H9 (cell line): ENCODE measurements around the gene MLLT11. TPM values are rescaled to one million over a fixed set of nuclear protein-coding genes. Genes with fewer than 3 reads are reported as not detected.
A peak's percentile ranks its signal among the peaks of the same experiment; 100 is the strongest.

Experiments
- DNase-seq: peaks from one replicate; pipeline ENCODE4 v3.0.0-alpha.2; 2017
- H2AFZ ChIP-seq: one replicate; pipeline ENCODE4 v1.6.1; 2013; ENCODE audit warnings: mild to moderate bottlenecking, low read length, control low read depth, moderate library complexity
- H2AK5ac ChIP-seq: 2 replicates; pipeline ENCODE4 v1.6.1; 2013; ENCODE audit warnings: low read length, control low read depth, mixed read lengths; ENCODE audit not compliant: insufficient read length
- H2BK120ac ChIP-seq: one replicate; pipeline ENCODE4 v1.6.1; 2013; ENCODE audit warnings: low read depth, mild to moderate bottlenecking, low read length, control low read depth, inconsistent platforms; ENCODE audit not compliant: poor library complexity, severe bottlenecking
- H2BK12ac ChIP-seq: 2 replicates; pipeline ENCODE4 v1.6.1; 2013; ENCODE audit warnings: low read length, control low read depth, mixed read lengths, low read depth; ENCODE audit not compliant: insufficient read length
- H2BK15ac ChIP-seq: 2 replicates; pipeline ENCODE4 v1.6.1; 2013; ENCODE audit warnings: low read depth, low read length, control low read depth
- H2BK20ac ChIP-seq: one replicate; pipeline ENCODE4 v1.6.1; 2013; ENCODE audit warnings: low read depth, mild to moderate bottlenecking, low read length, control low read depth, inconsistent platforms; ENCODE audit not compliant: poor library complexity, severe bottlenecking
- H2BK5ac ChIP-seq: 2 replicates; pipeline ENCODE4 v1.6.1; 2013; ENCODE audit warnings: low read length, control low read depth, mixed read lengths; ENCODE audit not compliant: insufficient read length
- H3K14ac ChIP-seq: 2 replicates; pipeline ENCODE4 v1.6.1; 2013; ENCODE audit warnings: low read length, control low read depth; ENCODE audit not compliant: insufficient read depth
- H3K18ac ChIP-seq: 2 replicates; pipeline ENCODE4 v1.6.1; 2013; ENCODE audit warnings: low read depth, mild to moderate bottlenecking, mixed read lengths, low read length, control low read depth; ENCODE audit not compliant: insufficient read length
- H3K23ac ChIP-seq: 2 replicates; pipeline ENCODE4 v1.6.1; 2013; ENCODE audit warnings: low read length, control low read depth, mixed read lengths, low read depth; ENCODE audit not compliant: insufficient read length
- H3K23me2 ChIP-seq: 2 replicates; pipeline ENCODE4 v1.6.1; 2013; ENCODE audit warnings: low read depth, mild to moderate bottlenecking, mixed read lengths, low read length, control low read depth; ENCODE audit not compliant: insufficient read length, poor library complexity, severe bottlenecking
- H3K27ac ChIP-seq: 2 replicates; pipeline ENCODE4 v1.5.1; 2013; ENCODE audit warnings: low read length, control low read depth, mixed read lengths, low read depth; ENCODE audit not compliant: insufficient read length
- H3K27me3 ChIP-seq: 2 replicates; pipeline ENCODE4 v1.6.1; 2013; ENCODE audit warnings: low read length, control low read depth, inconsistent platforms; ENCODE audit not compliant: insufficient read depth
- H3K4ac ChIP-seq: 2 replicates; pipeline ENCODE4 v1.6.1; 2013; ENCODE audit warnings: low read depth, mild to moderate bottlenecking, control low read depth, inconsistent platforms, low read length, moderate library complexity
- H3K4me1 ChIP-seq: 2 replicates; pipeline ENCODE4 v1.6.1; 2013; ENCODE audit warnings: low read length, control low read depth, inconsistent platforms; ENCODE audit not compliant: insufficient read depth
- H3K4me2 ChIP-seq: 2 replicates; pipeline ENCODE4 v1.6.1; 2013; ENCODE audit warnings: low read length, control low read depth, mixed read lengths; ENCODE audit not compliant: insufficient read length, insufficient read depth
- H3K56ac ChIP-seq: 2 replicates; pipeline ENCODE4 v1.6.1; 2013; ENCODE audit warnings: low read depth, mild to moderate bottlenecking, mixed read lengths, low read length, control low read depth; ENCODE audit not compliant: insufficient read length
- H3K79me1 ChIP-seq: 2 replicates; pipeline ENCODE4 v1.6.1; 2013; ENCODE audit warnings: low read depth, mild to moderate bottlenecking, moderate library complexity, low read length, control low read depth, inconsistent platforms; ENCODE audit not compliant: insufficient read depth, poor library complexity, severe bottlenecking
- H3K79me2 ChIP-seq: 2 replicates; pipeline ENCODE4 v1.6.1; 2013; ENCODE audit warnings: low read length, control low read depth, inconsistent platforms; ENCODE audit not compliant: insufficient read depth
- H3K9ac ChIP-seq: 2 replicates; pipeline ENCODE4 v1.6.1; 2013; ENCODE audit warnings: low read length, control low read depth, mixed read lengths; ENCODE audit not compliant: insufficient read length; ENCODE audit errors: extremely low read depth
- H3K9me3 ChIP-seq: one replicate; pipeline ENCODE4 v1.6.1; 2013; ENCODE audit warnings: low read depth, low read length, inconsistent platforms; ENCODE audit not compliant: control insufficient read depth
- H3T11ph ChIP-seq: one replicate; pipeline ENCODE4 v1.6.1; 2013; ENCODE audit warnings: mild to moderate bottlenecking, low read length, control low read depth, inconsistent platforms
- H4K20me1 ChIP-seq: one replicate; pipeline ENCODE4 v1.6.1; 2013; ENCODE audit not compliant: control insufficient read depth, insufficient read length, insufficient read depth
- H4K5ac ChIP-seq: 2 replicates; pipeline ENCODE4 v1.6.1; 2013; ENCODE audit warnings: low read depth, mild to moderate bottlenecking, mixed read lengths, low read length, control low read depth; ENCODE audit not compliant: insufficient read length
- H4K8ac ChIP-seq: replicated peaks from 2 replicates; pipeline ENCODE4 v1.6.1; 2013; ENCODE audit warnings: low read length, control low read depth, mixed read lengths, low read depth; ENCODE audit not compliant: insufficient read length
- H4K91ac ChIP-seq: 2 replicates; pipeline ENCODE4 v1.6.1; 2013; ENCODE audit warnings: low read depth, mild to moderate bottlenecking, moderate library complexity, mixed read lengths, low read length, control low read depth; ENCODE audit not compliant: insufficient read length
- H3K27ac Mint-ChIP-seq, 3 experiments: 2 replicates in 2 of 3; 3 replicates in 1 of 3; pipeline ENCODE4 v1.8.0; 2020 to 2021; ENCODE audit warnings: mixed read lengths in 3 of 3, mild to moderate bottlenecking in 1 of 3, moderate library complexity in 1 of 3
- H3K27me3 Mint-ChIP-seq: 2 replicates; pipeline ENCODE4 v1.8.0; 2021; ENCODE audit warnings: low read depth, mild to moderate bottlenecking, moderate library complexity, mixed read lengths
- H3K36me3 Mint-ChIP-seq, 3 experiments: 2 replicates in 2 of 3; 3 replicates in 1 of 3; pipeline ENCODE4 v1.8.0; 2020 to 2021; ENCODE audit warnings: low read depth in 3 of 3, mixed read lengths in 3 of 3; ENCODE audit not compliant: insufficient read depth in 1 of 3
- H3K4me1 Mint-ChIP-seq, 2 experiments: 2 replicates each; pipeline ENCODE4 v1.8.0; 2020; ENCODE audit warnings: mixed read lengths in 2 of 2
- H3K4me3 Mint-ChIP-seq, 2 experiments: 2 replicates in 1 of 2; 3 replicates in 1 of 2; pipeline ENCODE4 v1.8.0; 2020 to 2021; ENCODE audit warnings: mild to moderate bottlenecking in 2 of 2, mixed read lengths in 2 of 2, moderate library complexity in 1 of 2
- H3K9me3 Mint-ChIP-seq, 2 experiments: 2 replicates in 1 of 2; 3 replicates in 1 of 2; pipeline ENCODE4 v1.8.0; 2020; ENCODE audit warnings: mild to moderate bottlenecking in 2 of 2, mixed read lengths in 2 of 2, moderate library complexity in 1 of 2
- WGBS: extraction: QIAGEN DNeasy Blood & Tissue Kit; methylation state at CpG from one replicate; pipeline ENCODE4 v1.1.7; 2013; ENCODE audit warnings: missing lambda C conversion rate, low lambda C conversion rate, mixed read lengths; ENCODE audit not compliant: insufficient read length; ENCODE audit errors: extremely low coverage; 5-methylcytosine and 5-hydroxymethylcytosine counted together
- total RNA-seq: library from RNA; stranded (reverse); gene quantifications from 2 replicates; pipeline ENCODE4 v1.2.1, GENCODE V29; 2021
- TF ChIP-seq, protein P1 (sequence below): fragments of 200-600 bp; sonication (generic); conservative IDR thresholded peaks from 3 replicates; pipeline ENCODE4 v1.8.0; 2021; ENCODE audit warnings: antibody characterized with exemption, mild to moderate bottlenecking

MLLT11 gene
- total RNA-seq, 1 experiment from 2014 or later, result 13.2 TPM

DNA sequence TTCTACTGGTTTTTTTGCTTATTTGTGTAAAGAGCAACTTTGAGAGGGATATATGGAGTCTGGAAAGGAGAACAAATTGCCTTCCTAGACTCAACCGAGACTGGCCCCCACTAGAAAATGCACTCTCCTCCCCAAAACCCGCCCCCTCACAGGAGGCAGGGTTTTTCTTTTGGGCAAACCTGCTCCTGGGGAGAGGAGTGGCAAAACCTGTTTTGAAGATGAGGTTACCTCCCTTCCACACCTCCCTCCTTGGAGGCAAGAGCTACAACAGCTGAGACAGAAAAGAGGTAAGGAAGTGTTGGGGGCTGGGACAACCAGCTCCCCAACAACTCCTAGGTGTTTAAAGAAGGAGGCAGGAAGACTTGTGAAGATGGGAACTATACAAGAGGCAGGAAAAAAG, 23.8 kb upstream of the MLLT11 start, which contains the start of gene BNIPL:
TSS of gene BNIPL (plus strand) at position 231 of the 400 bp plus-strand sequence. CDS start at position 371, 140 bp downstream.
- Histone ChIP-seq H4K91ac (no peak within 1 kb of the TSS), H4K8ac (no peak within 1 kb of the TSS), H2BK20ac (no peak within 1 kb of the TSS), H2AK5ac (no peak within 1 kb of the TSS), H3K9me3 (no peaks in the 10 kb centered on the region), H3K14ac (no peak within 1 kb of the TSS), H3K18ac (no peak within 1 kb of the TSS), H3K27me3 (no peaks in the 10 kb centered on the region), H3K23me2 (no peaks in the 10 kb centered on the region), H2BK5ac (no peak within 1 kb of the TSS), H3K4ac (no peak within 1 kb of the TSS), H2BK12ac (no peak within 1 kb of the TSS), H4K5ac (no peak within 1 kb of the TSS), H3K79me1 (no peaks in the 10 kb centered on the region), H4K20me1 (no peaks in the 10 kb centered on the region), H2AFZ (no peak within 1 kb of the TSS), H2BK120ac (no peak within 1 kb of the TSS), H3T11ph (no peak within 1 kb of the TSS), H2BK15ac (no peak within 1 kb of the TSS; the same call in 1 of the 2 replicates), H3K4me1 (no peaks in the 10 kb centered on the region; the same call in 1 of the 2 replicates), H3K56ac (no peak within 1 kb of the TSS), H3K79me2 (no peaks in the 10 kb centered on the region), H3K23ac (no peak within 1 kb of the TSS), H3K27ac (no peak within 1 kb of the TSS), H3K9ac (no peak within 1 kb of the TSS), H3K4me2 (no peak within 1 kb of the TSS)
- H3K9me3 Mint-ChIP-seq, result no peaks in the 10 kb centered on the region
- TF ChIP-seq, protein P1, sequence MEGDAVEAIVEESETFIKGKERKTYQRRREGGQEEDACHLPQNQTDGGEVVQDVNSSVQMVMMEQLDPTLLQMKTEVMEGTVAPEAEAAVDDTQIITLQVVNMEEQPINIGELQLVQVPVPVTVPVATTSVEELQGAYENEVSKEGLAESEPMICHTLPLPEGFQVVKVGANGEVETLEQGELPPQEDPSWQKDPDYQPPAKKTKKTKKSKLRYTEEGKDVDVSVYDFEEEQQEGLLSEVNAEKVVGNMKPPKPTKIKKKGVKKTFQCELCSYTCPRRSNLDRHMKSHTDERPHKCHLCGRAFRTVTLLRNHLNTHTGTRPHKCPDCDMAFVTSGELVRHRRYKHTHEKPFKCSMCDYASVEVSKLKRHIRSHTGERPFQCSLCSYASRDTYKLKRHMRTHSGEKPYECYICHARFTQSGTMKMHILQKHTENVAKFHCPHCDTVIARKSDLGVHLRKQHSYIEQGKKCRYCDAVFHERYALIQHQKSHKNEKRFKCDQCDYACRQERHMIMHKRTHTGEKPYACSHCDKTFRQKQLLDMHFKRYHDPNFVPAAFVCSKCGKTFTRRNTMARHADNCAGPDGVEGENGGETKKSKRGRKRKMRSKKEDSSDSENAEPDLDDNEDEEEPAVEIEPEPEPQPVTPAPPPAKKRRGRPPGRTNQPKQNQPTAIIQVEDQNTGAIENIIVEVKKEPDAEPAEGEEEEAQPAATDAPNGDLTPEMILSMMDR, result no peak
- WGBS, result no CpG with 5 or more reads among the region's 2 CpGs
- H3K4me3 Mint-ChIP-seq, result peak within 1 kb of the TSS in 1 of 2 experiments; percentile 16; a peak in 2 of 5 replicates
- H3K27me3 Mint-ChIP-seq, result no peaks in the 10 kb centered on the region; the same call in 1 of the 2 replicates
- peak within 1 kb of the TSS; percentile 38 to 90 (median 80); a peak in 5 of 7 replicates for H3K27ac Mint-ChIP-seq
- peaks cover 13 to 25% (median 14%) of the 10 kb centered on the region in 3 experiments for H3K36me3 Mint-ChIP-seq
- H3K4me1 Mint-ChIP-seq, result peaks cover 17 to 21% of the 10 kb centered on the region in 2 experiments
- no peak for DNase-seq
